ENCODE measurements around the gene SYNPR. TPM values are rescaled to one million over a fixed set of nuclear protein-coding genes. Genes with fewer than 3 reads are reported as not detected.

Gene SYNPR
- polyA plus RNA-seq, 1 donor from 2014 or later = 2.0 TPM

GRCh38 chr3:63230146-63230545, 48.0 kb upstream of the SYNPR start:
- H3K9ac ChIP-seq (ENCODE audit: low read length) = no peak overlapping the region
- H3F3A ChIP-seq (ENCODE audit: insufficient read depth, low read length, poor library complexity, severe bottlenecking) = no peaks in the 10 kb centered on the region
- no peaks in the 10 kb centered on the region for H3K9me2 ChIP-seq (ENCODE audit: insufficient read depth, low read length)
- no peak overlapping the region for H2AFZ ChIP-seq (ENCODE audit: low read depth, low read length)
- H3K27ac ChIP-seq (ENCODE audit: low read length) = no peak overlapping the region
- H4K20me1 ChIP-seq (ENCODE audit: insufficient read depth) = no peaks in the 10 kb centered on the region
- H3K4me3 ChIP-seq (ENCODE audit: low read length) = no peak overlapping the region
- H3K79me2 ChIP-seq (replicated peaks; ENCODE audit: insufficient read depth, low read length) = no peaks in the 10 kb centered on the region
- no peaks in the 10 kb centered on the region for H3K27me3 ChIP-seq (ENCODE audit: insufficient read depth, low read depth, low read length)
- no peaks in the 10 kb centered on the region for H3K36me3 ChIP-seq (ENCODE audit: insufficient read depth, low read length)
- H3K4me2 ChIP-seq (ENCODE audit: low read length) = no peak overlapping the region
- TF ChIP-seq RAD21 (conservative IDR thresholded peaks at IDR 0.05) (no peak), REST (IDR thresholded peaks at IDR 0.05; ENCODE audit: borderline replicate concordance) (no peak), EZH2 (IDR thresholded peaks at IDR 0.05; ENCODE audit: borderline replicate concordance, insufficient read depth, low read length, poor library complexity, severe bottlenecking) (no peak), SMC3 (conservative IDR thresholded peaks at IDR 0.05; ENCODE audit: poor library complexity) (no peak), EP300 (conservative IDR thresholded peaks at IDR 0.05; ENCODE audit: poor library complexity, severe bottlenecking) (no peak), MXI1 (conservative IDR thresholded peaks at IDR 0.05; ENCODE audit: poor library complexity, severe bottlenecking) (no peak), CTCF (IDR thresholded peaks at IDR 0.05; ENCODE audit: poor library complexity, severe bottlenecking) (no peak), TAF1 (IDR thresholded peaks at IDR 0.05; ENCODE audit: low read depth) (no peak), POLR2AphosphoS5 (IDR thresholded peaks at IDR 0.05) (no peak)
- H3K9me3 ChIP-seq (ENCODE audit: low read length) = no peaks in the 10 kb centered on the region

GRCh38 chr3:63231643-63232042, 46.5 kb upstream of the SYNPR start:
- Histone ChIP-seq H3K9me2 (ENCODE audit: insufficient read depth, low read length) (no peaks in the 10 kb centered on the region), H3K9me3 (ENCODE audit: low read length) (no peaks in the 10 kb centered on the region), H4K20me1 (ENCODE audit: insufficient read depth) (no peaks in the 10 kb centered on the region), H2AFZ (ENCODE audit: low read depth, low read length) (no peak overlapping the region), H3K27me3 (ENCODE audit: insufficient read depth, low read depth, low read length) (no peaks in the 10 kb centered on the region), H3K9ac (ENCODE audit: low read length) (no peak overlapping the region), H3K36me3 (ENCODE audit: insufficient read depth, low read length) (no peaks in the 10 kb centered on the region), H3K4me2 (ENCODE audit: low read length) (no peak overlapping the region), H3K4me3 (ENCODE audit: low read length) (no peak overlapping the region), H3K27ac (ENCODE audit: low read length) (no peak overlapping the region), H3F3A (ENCODE audit: insufficient read depth, low read length, poor library complexity, severe bottlenecking) (no peaks in the 10 kb centered on the region), H3K79me2 (replicated peaks; ENCODE audit: insufficient read depth, low read length) (no peaks in the 10 kb centered on the region)
- TF ChIP-seq EP300 (conservative IDR thresholded peaks at IDR 0.05; ENCODE audit: poor library complexity, severe bottlenecking) (no peak), MXI1 (conservative IDR thresholded peaks at IDR 0.05; ENCODE audit: poor library complexity, severe bottlenecking) (no peak), REST (IDR thresholded peaks at IDR 0.05; ENCODE audit: borderline replicate concordance) (no peak), SMC3 (conservative IDR thresholded peaks at IDR 0.05; ENCODE audit: poor library complexity) (no peak), TAF1 (IDR thresholded peaks at IDR 0.05; ENCODE audit: low read depth) (no peak), EZH2 (IDR thresholded peaks at IDR 0.05; ENCODE audit: borderline replicate concordance, insufficient read depth, low read length, poor library complexity, severe bottlenecking) (no peak), RAD21 (conservative IDR thresholded peaks at IDR 0.05) (no peak), CTCF (IDR thresholded peaks at IDR 0.05; ENCODE audit: poor library complexity, severe bottlenecking) (no peak), POLR2AphosphoS5 (IDR thresholded peaks at IDR 0.05) (no peak)
